Fibroblast of the conjunctiva (primary cell): ENCODE results near the gene IGSF3.
"Not testable (repeated sequence)": the region's sequence is repeated elsewhere in the genome, so short reads cannot be mapped to it uniquely, and the experiment has no call there.

Experiments used
- DNase-seq: peaks from one replicate; pipeline ENCODE4 v3.0.0-alpha.2; 2010; ENCODE audit warnings: low read depth

Gene IGSF3

GRCh38 chr1:116595946-116596741, 71.4 kb downstream of the IGSF3 start:
- DNase-seq = peak; percentile 4

DNA sequence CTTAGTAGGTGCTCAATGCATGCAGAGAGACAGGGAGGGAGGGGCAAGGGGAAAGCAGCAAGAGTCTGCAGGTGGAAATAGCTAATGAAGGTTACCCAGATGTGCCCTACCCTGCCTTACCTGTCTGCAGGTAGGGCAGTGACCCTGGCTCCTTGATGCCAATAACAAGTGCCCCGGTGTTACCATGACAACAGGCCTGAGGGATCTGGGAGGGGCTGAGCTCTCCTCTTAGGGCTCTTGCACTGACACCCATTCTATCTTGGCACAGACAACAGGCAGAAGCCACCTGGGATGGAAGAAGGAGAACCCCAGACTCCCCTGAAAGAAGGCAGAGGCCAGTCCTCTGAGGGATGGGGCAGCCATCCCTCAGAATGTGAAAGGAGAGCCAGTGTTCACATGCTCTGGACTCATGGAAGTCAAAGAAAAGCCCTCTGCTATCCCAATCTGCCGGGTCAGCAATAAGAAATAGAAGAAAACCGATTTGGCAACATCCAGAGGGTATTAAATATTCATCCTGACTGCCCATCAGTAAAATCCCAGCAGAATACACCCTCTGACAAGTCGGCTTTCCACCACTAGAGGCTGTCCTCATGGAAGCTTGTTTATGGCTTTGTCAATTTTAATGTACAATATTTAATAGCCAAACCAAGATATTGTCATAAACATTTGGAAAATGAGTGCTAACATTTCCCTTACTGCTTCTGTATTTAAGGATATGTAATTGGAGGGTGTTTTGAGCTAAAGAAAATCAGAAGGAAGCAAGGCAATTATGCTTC, 72.3 kb downstream of the IGSF3 start:
- DNase-seq = not testable (repeated sequence)

DNA sequence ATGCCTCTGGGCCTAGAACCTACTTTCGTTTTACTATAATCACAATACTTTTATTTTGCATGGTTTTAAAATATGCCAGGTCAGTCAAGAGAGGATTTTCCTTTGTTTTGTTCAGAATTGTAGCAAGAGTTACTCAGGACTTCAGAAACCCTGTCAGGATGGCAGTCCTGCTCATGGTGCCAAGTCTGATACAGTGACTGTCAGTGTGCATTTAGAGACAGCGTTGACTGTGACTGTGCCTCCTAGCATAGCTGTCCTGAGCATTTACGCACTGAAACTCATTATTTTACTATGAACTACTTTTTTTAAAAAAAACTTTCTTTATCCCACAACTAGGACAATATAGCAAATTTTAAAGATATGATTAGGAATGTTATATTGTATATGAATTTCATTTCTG, 73.6 kb downstream of the IGSF3 start:
- DNase-seq = not testable (repeated sequence)

DNA sequence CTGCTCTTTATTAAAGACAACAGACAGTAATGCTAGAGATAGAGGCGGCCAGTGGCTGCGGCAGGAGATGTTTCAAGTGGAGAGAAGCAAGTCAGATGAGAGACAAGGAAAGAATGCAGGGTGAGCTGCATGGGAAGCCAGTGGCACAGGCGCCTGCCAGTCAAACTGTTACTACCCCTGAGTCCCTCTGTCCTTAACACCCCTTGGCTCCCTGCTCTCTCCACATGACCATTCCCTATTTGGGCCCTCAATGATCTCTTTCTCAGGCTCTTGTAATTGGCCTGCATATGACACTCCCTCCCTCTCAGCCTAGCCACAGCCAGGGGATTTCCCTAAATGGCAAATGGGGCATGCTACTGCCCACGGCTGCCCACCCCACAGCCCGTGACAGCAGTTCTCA, 74.1 kb downstream of the IGSF3 start:
- DNase-seq = not testable (repeated sequence)

DNA sequence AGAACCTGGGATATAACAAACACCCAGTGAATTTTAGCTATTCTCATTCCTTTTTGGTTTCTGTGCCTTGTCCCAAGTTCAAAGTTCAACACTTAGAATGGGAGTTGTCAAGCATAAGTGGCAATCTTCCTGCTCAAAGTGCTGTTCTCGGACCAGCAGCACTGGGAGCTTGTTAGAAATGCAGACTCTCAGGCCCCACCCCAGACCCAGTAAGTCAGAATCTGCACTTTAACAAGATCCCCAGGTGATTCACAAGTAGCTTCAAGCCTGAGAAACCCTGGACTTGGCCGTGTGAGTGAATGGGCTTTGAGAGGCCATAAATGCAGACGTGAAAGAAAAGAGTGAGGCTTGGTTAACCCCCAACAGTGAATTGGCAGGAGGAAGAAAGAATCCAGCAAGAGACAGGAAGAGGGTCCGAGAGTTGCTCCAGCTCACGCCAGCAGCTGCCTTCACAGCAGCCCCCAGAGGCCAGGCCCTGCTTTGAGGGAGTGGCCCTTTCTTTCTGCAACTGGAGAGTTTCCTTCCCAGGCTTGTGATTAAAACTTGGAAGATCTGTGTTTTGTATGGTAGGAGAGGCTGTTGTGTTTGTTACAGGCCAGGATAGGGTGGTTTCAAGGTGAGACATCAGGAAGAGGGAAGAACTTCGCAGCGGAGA, 75.5 kb downstream of the IGSF3 start:
- DNase-seq = not testable (repeated sequence)

GRCh38 chr1:116591006-116591950, 76.3 kb downstream of the IGSF3 start:
- DNase-seq = not testable (repeated sequence)

GRCh38 chr1:116590359-116591005, 77.1 kb downstream of the IGSF3 start:
- DNase-seq = not testable (repeated sequence)

- DNase-seq = not testable (repeated sequence)
Observed at GRCh38 chr1:116589101-116589735, 78.3 kb downstream of the IGSF3 start.

DNA sequence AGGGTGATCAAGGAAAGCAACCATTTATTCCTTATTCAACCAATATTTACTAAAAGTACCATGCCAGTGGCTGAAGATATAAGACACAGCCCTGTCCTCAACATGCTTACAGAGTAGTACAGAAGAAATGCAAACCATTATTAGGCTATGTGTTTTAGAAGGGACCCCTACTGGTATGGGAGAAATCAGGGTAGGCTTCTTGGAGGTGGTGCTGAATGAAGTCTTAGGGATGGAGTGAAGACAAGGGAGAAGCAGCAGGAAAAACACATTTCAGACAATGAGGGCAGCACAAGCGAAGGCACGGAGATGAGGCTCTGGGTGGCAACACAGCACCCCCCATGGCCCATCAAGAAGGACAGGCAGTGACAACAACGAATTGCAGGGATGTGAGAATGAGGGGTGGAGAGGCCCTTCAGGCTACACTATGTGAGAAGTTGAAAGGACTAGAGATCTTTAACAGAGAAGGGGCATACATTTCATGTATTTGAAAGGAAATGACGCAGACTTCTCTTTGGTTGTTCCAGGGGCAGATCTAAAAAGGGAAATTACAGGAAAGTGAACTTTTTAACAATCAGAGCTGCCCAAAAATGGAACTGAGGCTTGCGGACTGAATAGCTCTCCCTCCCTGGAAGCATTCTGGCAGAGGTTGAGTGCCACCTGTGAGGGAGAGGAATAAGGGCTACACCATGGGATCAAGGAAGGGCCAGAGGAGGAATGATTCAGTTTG, 79.9 kb downstream of the IGSF3 start:
- DNase-seq = no peak

DNA sequence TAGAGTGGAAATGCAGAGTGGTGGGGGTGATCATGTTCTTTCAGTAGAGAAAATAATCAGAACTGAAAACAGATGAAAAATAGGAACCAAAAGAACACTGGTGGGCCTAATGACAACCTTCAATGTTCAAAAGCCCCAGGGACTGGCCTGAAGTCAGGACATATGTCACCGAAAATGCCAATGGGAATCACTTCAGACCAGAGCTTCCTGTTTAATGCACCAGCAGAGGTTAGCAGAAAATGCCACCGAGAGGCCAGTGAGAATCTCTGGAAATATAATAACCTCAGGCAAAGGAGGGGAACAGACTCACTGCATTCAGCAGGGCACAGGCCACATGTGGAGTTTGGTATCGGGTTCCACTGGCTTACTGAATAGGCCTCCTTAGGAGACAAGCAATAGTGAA, 80.8 kb downstream of the IGSF3 start:
- peak; percentile 32 for DNase-seq

DNA sequence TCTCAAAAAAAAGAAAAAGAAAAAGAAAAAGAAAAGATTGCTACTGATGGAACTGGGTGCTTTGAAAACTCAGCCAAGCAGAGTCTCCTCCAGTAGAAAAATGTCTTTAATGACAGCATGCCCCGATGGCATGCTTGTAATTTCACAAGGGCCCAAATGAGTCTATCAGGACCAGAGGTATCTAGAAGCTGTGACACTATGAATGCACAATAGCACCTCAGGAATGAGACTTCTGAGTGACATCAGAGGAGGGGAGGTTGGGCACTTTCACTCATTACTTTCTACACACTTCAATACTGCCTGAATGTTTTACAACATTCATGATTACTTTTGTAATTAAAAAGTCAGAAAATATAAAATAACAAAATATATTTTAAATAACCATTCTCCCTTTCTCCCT, 81.6 kb downstream of the IGSF3 start:
- no peak for DNase-seq

GRCh38 chr1:116581323-116581885, 86.1 kb downstream of the IGSF3 start:
- no peak for DNase-seq

DNA sequence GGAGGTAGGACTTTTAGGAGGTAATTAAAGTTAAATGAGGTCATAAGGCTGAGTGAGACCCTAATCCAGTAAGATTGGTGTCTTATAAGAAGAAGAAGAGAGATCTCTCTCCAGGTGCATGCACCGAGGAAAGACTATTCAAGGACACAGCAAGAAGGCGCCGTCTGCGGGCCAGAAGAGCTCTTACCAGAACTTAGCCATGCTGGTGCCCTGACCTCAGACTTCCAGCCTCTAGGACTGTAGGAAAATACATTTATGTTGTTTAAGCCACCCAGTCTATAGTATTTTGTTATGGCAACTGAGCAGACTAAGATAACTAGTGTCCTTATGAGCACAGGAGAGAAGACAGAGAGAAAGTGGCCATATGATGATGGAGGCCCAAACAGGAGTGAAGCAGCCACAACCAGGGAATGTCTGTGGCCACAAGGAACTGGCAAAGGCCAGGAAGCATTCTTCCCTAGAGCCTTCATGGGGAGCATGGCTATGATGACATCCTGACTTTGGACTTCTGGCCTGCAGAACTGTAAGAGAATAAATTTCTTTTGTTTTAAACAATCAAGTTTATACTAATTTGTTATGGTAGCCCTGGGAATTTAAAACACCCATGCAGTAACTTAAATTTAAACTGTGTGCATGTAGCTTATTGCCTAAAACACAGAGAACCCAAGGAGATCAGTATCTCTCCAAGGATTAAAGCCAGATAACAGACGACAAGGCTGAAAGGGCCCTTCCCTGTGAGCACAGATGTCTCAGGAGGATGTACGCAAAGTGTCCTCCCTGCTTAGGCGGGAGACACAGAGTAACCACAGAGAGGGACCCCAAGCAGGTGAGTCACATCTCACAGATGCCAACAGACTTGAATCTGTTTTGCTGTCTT, 86.8 kb downstream of the IGSF3 start:
- no peak for DNase-seq

DNA sequence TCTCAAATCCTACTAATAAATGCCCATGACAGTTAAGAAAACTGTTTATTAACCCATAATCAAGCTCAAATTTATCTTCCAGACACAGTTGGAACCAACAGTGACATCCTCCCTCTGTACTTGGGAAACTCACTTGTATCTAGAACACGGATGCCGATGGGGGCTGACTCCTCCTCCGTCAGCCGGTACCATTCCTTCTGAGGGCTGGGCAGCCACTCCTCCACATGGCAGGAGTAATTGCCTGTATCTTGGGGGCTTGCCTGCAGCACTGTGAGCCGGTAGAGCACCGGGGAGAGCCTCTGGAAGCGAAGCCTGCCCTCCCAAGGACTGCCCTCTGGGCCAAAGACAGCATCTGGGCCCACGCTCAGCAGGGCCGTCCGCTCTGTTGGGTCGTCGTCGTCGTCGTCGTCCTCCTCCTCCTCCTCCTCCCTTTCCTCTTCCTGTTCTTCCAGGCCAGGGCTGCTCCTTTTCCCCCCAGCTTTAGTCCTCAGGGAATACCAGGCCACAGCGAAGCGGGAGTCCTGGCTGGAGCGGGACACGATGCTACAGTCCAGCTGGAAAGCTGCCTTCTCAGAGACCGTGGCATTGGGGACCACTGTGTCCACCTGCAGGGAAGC, 88.2 kb downstream of the IGSF3 start:
- no peak for DNase-seq

GRCh38 chr1:116578581-116578980, 89.0 kb downstream of the IGSF3 start:
- DNase-seq = no peak

DNA sequence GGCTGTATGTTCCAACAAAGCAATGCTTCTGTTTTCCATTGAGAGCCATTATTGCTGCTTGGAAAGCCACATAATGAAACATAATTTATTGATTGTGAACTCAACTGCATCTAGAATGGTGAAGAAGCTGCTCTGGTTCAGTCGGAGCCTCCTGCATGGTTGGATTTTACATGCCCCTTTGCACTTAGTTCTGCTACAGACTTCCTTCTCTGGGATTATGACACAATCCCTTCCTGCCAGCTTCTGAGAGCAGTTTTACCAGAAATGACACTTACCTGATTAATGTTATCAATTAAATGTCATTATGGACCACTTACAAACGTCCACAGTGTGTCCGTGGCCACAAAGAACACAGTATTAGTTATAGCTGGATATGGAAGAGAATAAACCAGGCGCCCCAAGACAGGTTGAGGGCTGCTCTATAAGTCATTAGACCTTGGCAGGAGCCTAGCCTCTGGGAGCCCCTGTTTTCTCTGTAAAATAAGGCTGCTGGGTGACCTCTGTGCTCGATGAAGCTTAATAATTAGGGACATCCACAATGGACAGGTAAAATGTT, 89.7 kb downstream of the IGSF3 start:
- no peak for DNase-seq

DNA sequence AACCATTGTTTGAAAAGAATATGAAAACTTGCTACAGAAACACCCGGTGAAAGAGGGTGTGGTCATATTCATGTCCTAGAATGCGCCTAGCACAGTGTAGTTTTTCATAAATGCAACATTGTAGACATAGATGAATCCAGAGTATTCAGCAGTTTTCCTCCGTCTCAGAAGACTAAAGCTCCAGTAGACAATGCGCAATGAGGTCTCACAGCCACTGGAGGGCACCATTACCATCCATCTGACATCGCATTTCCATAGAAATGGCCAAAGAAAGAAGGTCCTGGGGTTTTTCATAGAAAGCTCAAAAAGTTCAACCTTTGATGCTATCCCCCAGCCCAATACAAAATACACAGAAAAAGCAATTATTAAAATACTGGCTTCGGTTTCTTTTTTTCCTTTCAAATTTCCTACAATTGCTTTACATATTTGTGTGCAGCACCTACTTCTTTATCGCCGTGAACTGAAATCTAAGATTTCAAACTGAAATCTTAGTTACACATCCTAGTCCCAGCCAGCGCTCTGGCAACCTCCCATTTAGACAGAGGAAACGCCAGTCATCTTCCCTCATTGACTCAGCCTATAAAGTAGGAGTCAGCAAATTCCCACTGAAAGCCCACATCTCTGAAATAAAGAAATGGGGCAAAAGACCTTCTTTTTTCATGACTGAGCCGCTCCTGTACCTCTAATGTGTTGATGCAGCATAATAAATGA, 92.8 kb downstream of the IGSF3 start:
- peak; percentile 50 for DNase-seq
